ENCODE results near the gene SIT1. TPM values are rescaled to one million over a fixed set of nuclear protein-coding genes. Genes with fewer than 3 reads are reported as not detected.
"Not testable (repeated sequence)": the region's sequence is repeated elsewhere in the genome, so short reads cannot be mapped to it uniquely, and the experiment has no call there.

Gene SIT1
- total and polyA plus RNA-seq, 3 donors from 2014 or later = 0.43 to 1.6 TPM; not detected in 1

DNA sequence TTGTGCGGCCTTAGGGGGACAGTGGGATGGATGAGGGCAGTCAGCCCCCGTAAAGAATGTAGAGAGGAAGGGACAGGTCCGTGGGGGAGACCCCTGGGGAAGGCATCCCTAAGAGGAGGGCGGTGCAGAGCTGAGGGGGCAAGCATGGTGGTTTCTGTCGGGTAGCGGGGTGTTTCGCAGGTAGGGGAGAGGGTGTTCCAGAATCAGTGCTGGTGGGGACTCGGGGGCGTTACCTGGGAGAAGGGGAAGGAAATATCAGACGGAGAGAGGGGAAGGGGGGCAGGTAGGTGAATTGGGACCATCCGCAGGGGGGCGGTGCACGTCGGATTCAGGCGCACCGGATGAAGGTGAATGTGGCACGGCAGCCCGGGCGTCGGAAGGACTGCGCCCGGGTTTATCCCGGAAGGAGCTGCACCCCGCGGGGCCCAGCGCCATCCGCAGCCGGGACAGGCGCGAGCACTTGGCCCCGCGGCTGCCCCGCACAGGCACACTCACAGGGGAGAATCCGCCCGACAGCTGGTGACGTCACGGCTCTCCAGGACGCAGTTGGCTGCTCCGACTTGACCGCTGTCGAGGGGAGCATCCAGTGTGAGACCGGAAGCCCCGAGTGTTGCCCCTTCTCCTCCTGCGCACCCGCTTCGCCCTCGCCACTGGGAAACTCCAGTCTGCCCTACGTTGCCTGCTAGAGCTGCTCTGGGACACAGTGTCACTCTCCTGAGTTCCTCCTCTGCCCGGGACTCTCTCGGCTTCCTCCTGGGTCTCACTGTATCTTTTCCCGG is 33.9 kb downstream of the SIT1 start:
- intact Hi-C loops (cut with DNase I; ENCODE audit: low total_unique reads) = no loop called here
- no peaks in the 10 kb centered on the region for H3K9me3 ChIP-seq
- H3K4me3 ChIP-seq = peak overlapping the region; percentile 41 to 58
- DNase-seq = peak; percentile 79
- H3K27ac ChIP-seq = no peak overlapping the region
- H3K36me3 ChIP-seq (ENCODE audit: low read depth, missing control alignments) = no peaks in the 10 kb centered on the region
- peaks cover 8% of the 10 kb centered on the region for H3K4me1 ChIP-seq
- 7 to 16% methylated on average over 20 to 51 of the region's 51 CpGs for WGBS, 2 donors
- H3K27me3 ChIP-seq = no peaks in the 10 kb centered on the region
- TF ChIP-seq, protein P1, sequence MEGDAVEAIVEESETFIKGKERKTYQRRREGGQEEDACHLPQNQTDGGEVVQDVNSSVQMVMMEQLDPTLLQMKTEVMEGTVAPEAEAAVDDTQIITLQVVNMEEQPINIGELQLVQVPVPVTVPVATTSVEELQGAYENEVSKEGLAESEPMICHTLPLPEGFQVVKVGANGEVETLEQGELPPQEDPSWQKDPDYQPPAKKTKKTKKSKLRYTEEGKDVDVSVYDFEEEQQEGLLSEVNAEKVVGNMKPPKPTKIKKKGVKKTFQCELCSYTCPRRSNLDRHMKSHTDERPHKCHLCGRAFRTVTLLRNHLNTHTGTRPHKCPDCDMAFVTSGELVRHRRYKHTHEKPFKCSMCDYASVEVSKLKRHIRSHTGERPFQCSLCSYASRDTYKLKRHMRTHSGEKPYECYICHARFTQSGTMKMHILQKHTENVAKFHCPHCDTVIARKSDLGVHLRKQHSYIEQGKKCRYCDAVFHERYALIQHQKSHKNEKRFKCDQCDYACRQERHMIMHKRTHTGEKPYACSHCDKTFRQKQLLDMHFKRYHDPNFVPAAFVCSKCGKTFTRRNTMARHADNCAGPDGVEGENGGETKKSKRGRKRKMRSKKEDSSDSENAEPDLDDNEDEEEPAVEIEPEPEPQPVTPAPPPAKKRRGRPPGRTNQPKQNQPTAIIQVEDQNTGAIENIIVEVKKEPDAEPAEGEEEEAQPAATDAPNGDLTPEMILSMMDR (IDR thresholded peaks at IDR 0.05) = no peak
- no peak for TF ChIP-seq POLR2A (IDR thresholded peaks at IDR 0.05)

DNA sequence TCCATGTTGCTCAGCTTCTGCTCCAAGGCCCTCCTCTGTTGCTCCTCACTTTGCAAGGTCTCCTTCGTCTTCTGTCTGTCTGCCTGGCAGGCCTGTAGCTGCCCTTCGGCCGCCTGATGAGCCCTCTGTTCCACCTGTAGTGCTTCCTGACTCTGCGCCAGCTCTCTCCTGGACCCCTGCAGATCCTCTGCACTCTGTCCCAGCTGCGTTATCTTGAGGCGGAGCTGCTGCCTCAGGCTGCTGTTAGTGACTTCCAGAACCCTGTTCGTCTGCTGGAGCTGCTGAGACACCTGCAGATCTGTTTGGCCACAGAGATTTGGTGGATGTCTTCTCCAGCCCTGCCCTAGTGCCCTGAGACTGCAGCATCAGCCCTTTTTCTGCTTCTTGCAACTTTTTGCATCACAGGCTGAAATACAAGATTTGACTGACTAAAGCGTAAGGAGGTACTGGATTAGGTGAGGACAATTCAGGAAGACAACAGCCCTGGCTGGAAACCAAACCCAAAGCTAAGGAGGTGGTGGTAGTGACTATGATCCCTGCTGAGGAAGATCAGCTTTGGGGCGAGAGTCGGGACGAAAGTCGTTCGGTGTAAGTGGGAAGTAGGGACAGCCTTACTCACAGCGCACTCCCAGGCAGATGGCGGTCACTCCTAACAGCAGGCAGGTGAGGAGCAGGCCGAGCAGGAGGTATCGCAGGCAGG is 34.6 kb downstream of the SIT1 start:
- Histone ChIP-seq H3K27ac (no peak overlapping the region), H3K36me3 (ENCODE audit: low read depth, missing control alignments) (no peaks in the 10 kb centered on the region), H3K9me3 (no peaks in the 10 kb centered on the region), H3K27me3 (no peaks in the 10 kb centered on the region), H3K4me1 (peaks cover 8% of the 10 kb centered on the region), H3K4me3 (peak overlapping the region in 1 of 2 donors; percentile 58)
- DNase-seq = no peak
- intact Hi-C loops (cut with DNase I; ENCODE audit: low total_unique reads) = no loop called here
- TF ChIP-seq, protein P1 (IDR thresholded peaks at IDR 0.05) = no peak
- no peak for TF ChIP-seq POLR2A (IDR thresholded peaks at IDR 0.05)
- 56 to 73% methylated on average over 17 of the region's 17 CpGs for WGBS, 2 donors

DNA sequence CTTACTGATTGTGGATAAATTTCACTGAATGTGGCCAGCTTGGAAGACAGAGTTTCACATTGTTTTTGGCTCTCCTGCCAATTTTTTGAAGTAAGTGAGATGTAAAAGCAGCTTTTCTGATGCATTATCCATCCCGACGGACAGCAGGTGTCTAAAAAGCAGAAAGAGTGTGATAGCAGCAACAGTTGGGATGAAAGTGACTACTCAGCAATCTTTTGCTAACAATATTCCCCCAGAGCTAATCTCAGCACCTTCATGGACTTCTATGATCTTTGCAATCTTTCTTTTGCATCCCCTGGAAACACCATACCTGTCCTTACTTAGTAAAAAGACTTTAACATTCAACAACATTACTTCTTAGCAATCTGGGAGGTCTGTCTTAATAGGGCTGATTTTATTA is 37.9 kb downstream of the SIT1 start:
- no peak overlapping the region for H3K4me3 ChIP-seq
- no peaks in the 10 kb centered on the region for H3K9me3 ChIP-seq
- intact Hi-C loops (cut with DNase I; ENCODE audit: low total_unique reads) = no loop called here
- no peak overlapping the region for H3K27ac ChIP-seq
- 90 to 96% methylated on average over 2 of the region's 2 CpGs for WGBS, 2 donors
- TF ChIP-seq POLR2A (IDR thresholded peaks at IDR 0.05) = no peak
- TF ChIP-seq, protein P1 (IDR thresholded peaks at IDR 0.05) = no peak
- no peaks in the 10 kb centered on the region for H3K27me3 ChIP-seq
- peaks cover 8% of the 10 kb centered on the region for H3K4me1 ChIP-seq
- no peak for DNase-seq
- no peaks in the 10 kb centered on the region for H3K36me3 ChIP-seq (ENCODE audit: low read depth, missing control alignments)

DNA sequence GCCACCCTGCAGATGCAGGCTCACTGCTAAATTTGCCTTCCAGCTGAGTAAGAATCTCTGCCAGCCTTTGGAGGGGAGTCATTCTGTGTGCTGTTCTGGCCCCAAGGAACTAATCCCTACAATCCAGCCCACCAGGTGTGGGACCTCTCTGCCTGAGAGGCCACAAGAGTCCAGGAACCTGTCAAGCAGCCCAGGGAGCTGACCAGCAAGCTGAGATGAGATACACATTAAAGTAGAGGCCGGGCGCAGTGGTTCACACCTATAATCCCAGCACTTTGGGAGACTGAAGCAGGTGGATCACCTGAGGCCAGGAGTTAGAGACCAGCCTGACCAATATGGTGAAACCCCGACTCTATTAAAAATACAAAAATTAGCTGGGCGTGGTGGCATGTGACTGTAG is 38.7 kb downstream of the SIT1 start:
- DNase-seq; intact Hi-C loops (cut with DNase I; ENCODE audit: low total_unique reads); H3K27ac ChIP-seq; H3K9me3 ChIP-seq; H3K4me1 ChIP-seq; H3K4me3 ChIP-seq; H3K36me3 ChIP-seq (ENCODE audit: low read depth, missing control alignments); H3K27me3 ChIP-seq: not testable (repeated sequence)
- 88 to 98% methylated on average over 4 of the region's 4 CpGs for WGBS, 2 donors

DNA sequence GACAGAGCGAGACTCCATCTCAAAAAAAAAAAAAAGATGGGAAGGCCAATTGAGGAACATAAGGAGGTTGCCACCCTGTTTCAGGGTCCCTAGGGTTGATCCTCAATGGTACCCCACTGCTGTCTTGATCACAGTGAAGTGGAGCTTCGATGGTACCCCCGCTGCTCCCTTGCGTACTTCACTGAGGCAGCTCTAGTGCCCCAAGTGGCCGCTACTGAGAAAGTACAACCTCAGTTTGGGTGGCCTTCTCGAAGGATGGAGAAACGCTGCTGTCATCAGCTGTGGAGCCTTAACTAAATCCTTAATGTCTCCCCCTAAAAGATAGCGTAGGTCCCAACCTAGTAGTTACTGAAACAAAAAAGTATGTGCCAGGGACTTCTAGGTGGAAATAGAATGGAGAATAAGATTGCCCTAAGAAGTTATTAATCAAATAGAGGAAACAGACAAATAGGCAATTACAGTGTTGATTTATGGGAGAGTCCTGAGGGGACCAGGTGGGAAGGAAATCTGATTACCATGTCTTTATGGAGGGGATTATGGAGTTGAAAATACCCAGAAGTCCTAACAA is 39.4 kb downstream of the SIT1 start:
- Histone ChIP-seq H3K9me3 (no peaks in the 10 kb centered on the region), H3K27me3 (no peaks in the 10 kb centered on the region), H3K4me1 (peaks cover 4% of the 10 kb centered on the region), H3K4me3 (no peak overlapping the region), H3K36me3 (ENCODE audit: low read depth, missing control alignments) (no peaks in the 10 kb centered on the region), H3K27ac (no peak overlapping the region)
- DNase-seq = peak; percentile 50
- TF ChIP-seq POLR2A (IDR thresholded peaks at IDR 0.05) = no peak
- TF ChIP-seq, protein P1 (IDR thresholded peaks at IDR 0.05) = peak; percentile 11 to 60 (median 35)
- WGBS, 2 donors = 47 to 51% methylated on average over 8 of the region's 8 CpGs
- intact Hi-C loops (cut with DNase I; ENCODE audit: low total_unique reads) = no loop called here

Data from testis (tissue), 3 donors.